Panc1 (cell line): Measurements from ENCODE around the gene TSNAXIP1. TPM values are rescaled to one million over a fixed set of nuclear protein-coding genes. Genes with fewer than 3 reads are reported as not detected.

Experiments used
- ATAC-seq: fragments of 200-7000 bp; cut with Tn5 transposase; 2 replicates; pipeline ENCODE4 v1.9.1; 2020; ENCODE audit warnings: mild to moderate bottlenecking, moderate library complexity
- BruUV-seq: library from RNA; stranded (reverse); fragments of 400-500 nt; replicated peaks from 2 replicates; lab custom pipeline; 2021; lab: Mats Ljungman, UMichigan
- CTCF ChIA-PET: fragments of 300-600 bp; sonication (Branson Sonifier 250); formaldehyde crosslinking; loops from one replicate; lab custom pipeline; 2022; ENCODE audit warnings: antibody characterized with exemption; lab: Charles Lee
- POLR2A ChIA-PET: fragments of 300-600 bp; sonication (Branson Sonifier 250); formaldehyde crosslinking; loops from one replicate; lab custom pipeline; 2022; ENCODE audit warnings: antibody characterized with exemption; lab: Charles Lee
- DNase-seq: peaks from one replicate; pipeline ENCODE4 v3.0.0-alpha.2; 2010; ENCODE audit warnings: low read depth, low spot score
- H3K27ac ChIP-seq: 2 replicates; pipeline ENCODE4 v1.5.1; 2011; ENCODE audit warnings: mild to moderate bottlenecking, low read length, inconsistent platforms
- H3K27me3 ChIP-seq: fragments of 200-500 bp; sonication (Bioruptor generic); 2 replicates; pipeline ENCODE4 v1.6.0; 2014; ENCODE audit warnings: low read length, inconsistent platforms; ENCODE audit not compliant: control insufficient read depth, insufficient read depth
- H3K36me3 ChIP-seq: fragments of 200-500 bp; sonication (Bioruptor generic); 2 replicates; pipeline ENCODE4 v1.5.1; 2014; ENCODE audit warnings: inconsistent platforms, mild to moderate bottlenecking, low read length, moderate library complexity; ENCODE audit not compliant: control insufficient read depth, insufficient read depth
- H3K4me1 ChIP-seq: 2 replicates; pipeline ENCODE4 v1.5.1; 2011; ENCODE audit warnings: inconsistent platforms, mild to moderate bottlenecking, low read length, moderate library complexity; ENCODE audit not compliant: control insufficient read depth, insufficient read depth
- H3K4me3 ChIP-seq, 2 experiments: 2 replicates each; pipeline ENCODE4 v1.5.1; 2011 to 2012; ENCODE audit warnings: low read depth in 2 of 2, low read length in 2 of 2, mild to moderate bottlenecking in 2 of 2, inconsistent platforms in 1 of 2, moderate library complexity in 1 of 2
- H3K9me3 ChIP-seq: fragments of 200-500 bp; sonication (Bioruptor generic); 2 replicates; pipeline ENCODE4 v1.5.1; 2014; ENCODE audit warnings: low read depth, mild to moderate bottlenecking, inconsistent platforms, low read length, moderate library complexity; ENCODE audit not compliant: control insufficient read depth, insufficient read depth
- POLR2AphosphoS5 ChIP-seq: IDR thresholded peaks from 2 replicates; pipeline ENCODE4 v1.6.1; 2012; ENCODE audit warnings: mild to moderate bottlenecking, low read depth, low read length, moderate library complexity
- SIN3A ChIP-seq: IDR thresholded peaks from 2 replicates; pipeline ENCODE4 v1.6.1; 2012; ENCODE audit warnings: low read depth, mild to moderate bottlenecking, low read length, moderate library complexity, borderline replicate concordance; ENCODE audit not compliant: insufficient read depth
- TCF7L2 ChIP-seq: IDR thresholded peaks from 2 replicates; pipeline ENCODE4 v1.6.1; 2011; ENCODE audit warnings: mild to moderate bottlenecking, low read depth, low read length, inconsistent platforms
- in situ Hi-C: cut with HindIII; loops from 2 replicates; pipeline ENCODE4 v1.10.0; 2016; ENCODE audit warnings: low sequenced_read_pairs, low pct_unique_long_range_greater_than_20kb
- intact Hi-C: fragments of 100-400 bp; cut with micrococcal nuclease; formaldehyde crosslinking; loops from one replicate; pipeline ENCODE4 v1.10.0; 2022; ENCODE audit not compliant: unreplicated experiment
- total RNA-seq: library from RNA; stranded (reverse); gene quantifications from one replicate; pipeline ENCODE4 v1.2.1, GENCODE V29; 2021; ENCODE audit not compliant: unreplicated experiment
- TF ChIP-seq, protein P1 (sequence below): fragments of 450-650 bp; IDR thresholded peaks from 2 replicates; pipeline ENCODE4 v1.5.1; 2017; ENCODE audit warnings: mild to moderate bottlenecking
- TF ChIP-seq, protein P2 (sequence below), 2 experiments: IDR thresholded peaks; 2 replicates each; pipeline ENCODE4 v1.6.1; 2011 to 2012; ENCODE audit warnings: low read depth in 2 of 2, control low read depth in 1 of 2, low read length in 1 of 2, mild to moderate bottlenecking in 1 of 2, moderate library complexity in 1 of 2; ENCODE audit not compliant: insufficient read depth in 1 of 2

The TSNAXIP1 gene
- total RNA-seq, 1 experiment from 2014 or later: 1.6 TPM

- TF ChIP-seq, protein P1, sequence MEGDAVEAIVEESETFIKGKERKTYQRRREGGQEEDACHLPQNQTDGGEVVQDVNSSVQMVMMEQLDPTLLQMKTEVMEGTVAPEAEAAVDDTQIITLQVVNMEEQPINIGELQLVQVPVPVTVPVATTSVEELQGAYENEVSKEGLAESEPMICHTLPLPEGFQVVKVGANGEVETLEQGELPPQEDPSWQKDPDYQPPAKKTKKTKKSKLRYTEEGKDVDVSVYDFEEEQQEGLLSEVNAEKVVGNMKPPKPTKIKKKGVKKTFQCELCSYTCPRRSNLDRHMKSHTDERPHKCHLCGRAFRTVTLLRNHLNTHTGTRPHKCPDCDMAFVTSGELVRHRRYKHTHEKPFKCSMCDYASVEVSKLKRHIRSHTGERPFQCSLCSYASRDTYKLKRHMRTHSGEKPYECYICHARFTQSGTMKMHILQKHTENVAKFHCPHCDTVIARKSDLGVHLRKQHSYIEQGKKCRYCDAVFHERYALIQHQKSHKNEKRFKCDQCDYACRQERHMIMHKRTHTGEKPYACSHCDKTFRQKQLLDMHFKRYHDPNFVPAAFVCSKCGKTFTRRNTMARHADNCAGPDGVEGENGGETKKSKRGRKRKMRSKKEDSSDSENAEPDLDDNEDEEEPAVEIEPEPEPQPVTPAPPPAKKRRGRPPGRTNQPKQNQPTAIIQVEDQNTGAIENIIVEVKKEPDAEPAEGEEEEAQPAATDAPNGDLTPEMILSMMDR: no peak
- TF ChIP-seq POLR2AphosphoS5 (no peak), SIN3A (no peak), TCF7L2 (no peak)
- TF ChIP-seq, protein P2, sequence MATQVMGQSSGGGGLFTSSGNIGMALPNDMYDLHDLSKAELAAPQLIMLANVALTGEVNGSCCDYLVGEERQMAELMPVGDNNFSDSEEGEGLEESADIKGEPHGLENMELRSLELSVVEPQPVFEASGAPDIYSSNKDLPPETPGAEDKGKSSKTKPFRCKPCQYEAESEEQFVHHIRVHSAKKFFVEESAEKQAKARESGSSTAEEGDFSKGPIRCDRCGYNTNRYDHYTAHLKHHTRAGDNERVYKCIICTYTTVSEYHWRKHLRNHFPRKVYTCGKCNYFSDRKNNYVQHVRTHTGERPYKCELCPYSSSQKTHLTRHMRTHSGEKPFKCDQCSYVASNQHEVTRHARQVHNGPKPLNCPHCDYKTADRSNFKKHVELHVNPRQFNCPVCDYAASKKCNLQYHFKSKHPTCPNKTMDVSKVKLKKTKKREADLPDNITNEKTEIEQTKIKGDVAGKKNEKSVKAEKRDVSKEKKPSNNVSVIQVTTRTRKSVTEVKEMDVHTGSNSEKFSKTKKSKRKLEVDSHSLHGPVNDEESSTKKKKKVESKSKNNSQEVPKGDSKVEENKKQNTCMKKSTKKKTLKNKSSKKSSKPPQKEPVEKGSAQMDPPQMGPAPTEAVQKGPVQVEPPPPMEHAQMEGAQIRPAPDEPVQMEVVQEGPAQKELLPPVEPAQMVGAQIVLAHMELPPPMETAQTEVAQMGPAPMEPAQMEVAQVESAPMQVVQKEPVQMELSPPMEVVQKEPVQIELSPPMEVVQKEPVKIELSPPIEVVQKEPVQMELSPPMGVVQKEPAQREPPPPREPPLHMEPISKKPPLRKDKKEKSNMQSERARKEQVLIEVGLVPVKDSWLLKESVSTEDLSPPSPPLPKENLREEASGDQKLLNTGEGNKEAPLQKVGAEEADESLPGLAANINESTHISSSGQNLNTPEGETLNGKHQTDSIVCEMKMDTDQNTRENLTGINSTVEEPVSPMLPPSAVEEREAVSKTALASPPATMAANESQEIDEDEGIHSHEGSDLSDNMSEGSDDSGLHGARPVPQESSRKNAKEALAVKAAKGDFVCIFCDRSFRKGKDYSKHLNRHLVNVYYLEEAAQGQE (IDR thresholded peaks at IDR 0.05; ENCODE audit: insufficient read depth in 1 of 2, low read depth in 2 of 2, low read length in 1 of 2): no peak
- ATAC-seq: no peak
- H3K27ac ChIP-seq: no peak overlapping the region
Measured at GRCh38 chr16:67871256-67871655, 64.6 kb downstream of the TSNAXIP1 start.

DNA sequence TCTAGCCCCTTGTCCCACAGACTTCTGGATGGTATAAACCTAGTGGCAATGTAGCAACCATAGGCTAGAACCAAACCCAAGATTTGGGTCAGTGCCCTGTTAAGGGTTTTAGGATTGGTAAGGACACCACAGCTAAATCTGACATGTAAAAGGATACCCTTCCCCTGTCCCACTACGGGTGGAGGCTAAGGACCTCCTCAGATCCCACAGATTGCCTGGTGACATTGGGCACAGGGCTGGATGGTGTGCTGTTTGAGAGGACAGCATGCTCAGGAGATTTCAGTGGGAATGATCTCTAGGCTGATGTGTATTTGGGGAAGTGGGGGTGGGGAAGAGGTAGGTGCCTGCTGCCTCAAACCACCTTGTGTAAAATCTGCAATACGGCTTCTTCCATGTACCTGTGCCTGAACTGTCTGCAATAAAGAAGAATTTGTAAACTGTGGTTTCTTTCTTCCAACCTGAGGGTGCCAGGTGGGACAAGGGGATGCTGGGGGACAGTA lies 65.5 kb downstream of the TSNAXIP1 start:
- BruUV-seq: no TSS peak
- ATAC-seq: peak; percentile 6; the same call in 1 of the 2 replicates
- POLR2A ChIA-PET: no interaction called here
- Histone ChIP-seq H3K9me3 (no peaks in the 10 kb centered on the region), H3K27me3 (no peaks in the 10 kb centered on the region), H3K36me3 (no peaks in the 10 kb centered on the region; the same call in none of the 2 replicates), H3K4me1 (peaks cover 17% of the 10 kb centered on the region), H3K27ac (peak overlapping the region; percentile 90), H3K4me3 (peak overlapping the region; percentile 85 to 87; a peak in 2 of 4 replicates)
- TF ChIP-seq, protein P1: no peak
- no peak for TF ChIP-seq TCF7L2
- TF ChIP-seq, protein P2 (IDR thresholded peaks at IDR 0.05; ENCODE audit: insufficient read depth in 1 of 2, low read depth in 2 of 2, low read length in 1 of 2): no peak
- TF ChIP-seq SIN3A: no peak
- TF ChIP-seq POLR2AphosphoS5: no peak
- intact Hi-C loops: no loop called here
- in situ Hi-C loops: no loop called here
- DNase-seq: no peak
- CTCF ChIA-PET: interaction anchor here (1.0 kb wide), 1 partner anchor 10 kb away, joined by 9 read pairs; no protein-coding TSS in a partner anchor

More at GRCh38 chr16:67871256-67871655, 64.6 kb downstream of the TSNAXIP1 start:
- DNase-seq: no peak
- H3K9me3 ChIP-seq: no peaks in the 10 kb centered on the region
- H3K4me3 ChIP-seq: no peak overlapping the region
- ChIA-PET CTCF (interaction anchor here (1.0 kb wide), 1 partner anchor 11 kb away, joined by 9 read pairs; no protein-coding TSS in a partner anchor), POLR2A (no interaction called here)
- no TSS peak for BruUV-seq
- peaks cover 17% of the 10 kb centered on the region for H3K4me1 ChIP-seq
- in situ Hi-C loops: no loop called here
- H3K27me3 ChIP-seq: no peaks in the 10 kb centered on the region
- intact Hi-C loops: no loop called here
- no peaks in the 10 kb centered on the region; the same call in none of the 2 replicates for H3K36me3 ChIP-seq
